ENCODE results near the gene KIT.

DNA sequence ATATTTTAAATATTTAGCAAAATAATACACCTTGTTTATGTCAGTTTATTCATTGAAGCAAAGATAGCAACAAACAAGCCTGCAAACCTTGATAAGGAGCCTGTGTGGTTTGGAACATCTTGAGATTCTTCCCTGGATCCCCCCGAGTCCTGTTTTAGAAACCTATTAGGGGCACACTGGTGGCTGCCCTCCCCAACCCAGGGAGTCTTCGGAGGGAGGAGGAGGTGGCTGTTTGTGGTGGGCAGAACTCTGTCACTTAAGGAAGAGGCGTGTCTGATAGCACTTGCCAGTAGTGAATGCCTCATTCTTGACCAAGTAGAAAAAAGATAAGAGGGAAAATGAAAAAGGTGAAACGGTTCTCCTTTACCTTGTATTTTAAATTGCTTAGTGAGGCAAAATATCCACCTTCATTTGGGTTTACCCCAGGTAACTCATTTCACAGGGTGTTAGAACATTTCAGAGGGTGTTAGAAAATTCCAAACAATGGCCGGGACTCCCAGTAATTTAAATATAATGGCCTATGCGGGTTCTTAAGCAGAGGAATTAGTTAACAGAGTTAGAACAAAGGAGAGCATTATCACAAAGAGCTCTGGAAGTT is 10.4 kb downstream of the KIT start:
- TF ChIP-seq, protein P1, sequence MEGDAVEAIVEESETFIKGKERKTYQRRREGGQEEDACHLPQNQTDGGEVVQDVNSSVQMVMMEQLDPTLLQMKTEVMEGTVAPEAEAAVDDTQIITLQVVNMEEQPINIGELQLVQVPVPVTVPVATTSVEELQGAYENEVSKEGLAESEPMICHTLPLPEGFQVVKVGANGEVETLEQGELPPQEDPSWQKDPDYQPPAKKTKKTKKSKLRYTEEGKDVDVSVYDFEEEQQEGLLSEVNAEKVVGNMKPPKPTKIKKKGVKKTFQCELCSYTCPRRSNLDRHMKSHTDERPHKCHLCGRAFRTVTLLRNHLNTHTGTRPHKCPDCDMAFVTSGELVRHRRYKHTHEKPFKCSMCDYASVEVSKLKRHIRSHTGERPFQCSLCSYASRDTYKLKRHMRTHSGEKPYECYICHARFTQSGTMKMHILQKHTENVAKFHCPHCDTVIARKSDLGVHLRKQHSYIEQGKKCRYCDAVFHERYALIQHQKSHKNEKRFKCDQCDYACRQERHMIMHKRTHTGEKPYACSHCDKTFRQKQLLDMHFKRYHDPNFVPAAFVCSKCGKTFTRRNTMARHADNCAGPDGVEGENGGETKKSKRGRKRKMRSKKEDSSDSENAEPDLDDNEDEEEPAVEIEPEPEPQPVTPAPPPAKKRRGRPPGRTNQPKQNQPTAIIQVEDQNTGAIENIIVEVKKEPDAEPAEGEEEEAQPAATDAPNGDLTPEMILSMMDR (IDR thresholded peaks at IDR 0.05 in 2 of 3, conservative IDR thresholded peaks at IDR 0.05 in 1 of 3; ENCODE audit: borderline replicate concordance in 1 of 3, insufficient read depth in 1 of 3, low read depth in 2 of 3, low read length in 2 of 3) = no peak
- TF ChIP-seq CEBPB (IDR thresholded peaks at IDR 0.05; ENCODE audit: low read depth) (no peak), EZH2 (IDR thresholded peaks at IDR 0.05) (no peak), YY1 (IDR thresholded peaks at IDR 0.05; ENCODE audit: extremely low read depth, insufficient replicate concordance, low read depth, low read length) (no peak), POLR2AphosphoS5 (IDR thresholded peaks at IDR 0.05; ENCODE audit: low read depth, low read length) (no peak), RAD21 (IDR thresholded peaks at IDR 0.05; ENCODE audit: low read depth) (no peak)

All from HCT116 (cell line).